ENCODE results near the gene ITSN2. TPM values are rescaled to one million over a fixed set of nuclear protein-coding genes. Genes with fewer than 3 reads are reported as not detected.
A peak's percentile ranks its signal among the peaks of the same experiment; 100 is the strongest.

ITSN2 gene
- polyA plus RNA-seq, 3 donors: 26.0 to 91.1 (median 40.4) TPM

DNA sequence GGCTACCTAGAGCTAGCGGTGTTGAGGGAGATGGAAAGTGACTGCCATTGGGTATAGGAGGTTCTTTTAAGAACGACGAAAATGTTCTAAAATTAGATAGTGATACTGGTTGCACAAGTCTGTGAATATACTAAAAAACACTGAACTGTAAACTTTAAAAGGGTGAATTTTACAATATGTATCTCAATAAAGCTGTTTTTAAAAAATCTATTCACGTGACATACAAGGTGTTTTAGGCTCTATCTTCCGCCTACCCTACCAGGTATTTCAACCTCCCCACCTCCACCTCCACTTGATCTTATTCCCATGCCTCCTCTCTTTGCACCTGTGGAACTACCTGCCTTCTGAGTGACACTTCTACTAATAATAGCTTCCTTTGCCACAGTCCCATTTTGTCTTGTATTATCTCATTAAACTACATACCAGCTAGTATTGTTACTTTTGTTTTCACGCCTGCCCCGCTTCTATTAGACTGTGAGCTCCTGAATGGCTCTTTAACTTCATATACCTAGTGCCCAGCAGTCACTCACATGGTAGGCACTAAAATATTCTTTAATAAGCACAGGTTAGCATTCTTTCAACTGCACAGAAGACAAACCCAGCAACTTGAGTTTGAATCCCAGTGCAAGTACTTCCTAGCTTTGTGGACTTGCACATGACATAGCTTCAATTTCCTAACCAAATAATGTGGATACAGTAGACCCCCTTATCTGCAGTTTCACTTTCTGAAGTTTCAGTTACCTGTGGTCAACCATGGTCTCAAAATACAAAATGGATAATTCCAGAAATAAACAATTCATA is 9.3 kb downstream of the ITSN2 start:
- no peak overlapping the region for H3K4me3 ChIP-seq (replicated peaks in 1 of 3; ENCODE audit: low read depth in 2 of 3, low read length in 3 of 3)
- WGBS (ENCODE audit: insufficient coverage): 100% methylated on average over 2 of the region's 7 CpGs
- H3K36me3 ChIP-seq (replicated peaks in 1 of 2; ENCODE audit: control insufficient read depth in 1 of 2, insufficient read depth in 2 of 2, low read length in 2 of 2): no peaks in the 10 kb centered on the region
- H3K36me3 Mint-ChIP-seq: peaks cover 0 to 5% of the 10 kb centered on the region in 2 donors
- intact Hi-C loops (cut with micrococcal nuclease): no loop called here
- H3K4me1 Mint-ChIP-seq: peaks cover 67% of the 10 kb centered on the region
- H3K27ac Mint-ChIP-seq: peak overlapping the region in 2 of 7 donors; percentile 5 to 74
- no peaks in the 10 kb centered on the region for H3K27me3 ChIP-seq (ENCODE audit: control insufficient read depth in 2 of 2, insufficient read depth in 2 of 2, low read length in 2 of 2)
- peaks cover 40 to 51% of the 10 kb centered on the region in 2 donors for H3K4me1 ChIP-seq (ENCODE audit: control insufficient read depth in 1 of 2, insufficient read depth in 2 of 2, low read length in 2 of 2)
- H3K27ac ChIP-seq (ENCODE audit: low read depth in 1 of 2, low read length in 2 of 2): peak overlapping the region in 1 of 2 donors; percentile 4
- no peaks in the 10 kb centered on the region for H3K9me3 Mint-ChIP-seq
- H3K79me2 ChIP-seq (ENCODE audit: insufficient read depth, low read length): peaks cover 100% of the 10 kb centered on the region
- no peaks in the 10 kb centered on the region for H3K9me3 ChIP-seq (replicated peaks in 1 of 2; ENCODE audit: control insufficient read depth in 1 of 2, insufficient read depth in 1 of 2, low read length in 2 of 2)
- H3K9ac ChIP-seq (ENCODE audit: insufficient read depth, low read length, poor library complexity, severe bottlenecking): no peak overlapping the region
- no peak for DNase-seq
- H3K27me3 Mint-ChIP-seq (ENCODE audit: low read depth in 3 of 3): no peaks in the 10 kb centered on the region
- no peak overlapping the region for H2AFZ ChIP-seq (ENCODE audit: insufficient read depth, low read depth, low read length, poor library complexity, severe bottlenecking)
- H3K4me3 Mint-ChIP-seq: no peak overlapping the region
- H4K20me1 ChIP-seq (ENCODE audit: insufficient read depth, low read length): peaks cover 98% of the 10 kb centered on the region
- no peak overlapping the region for H3K4me2 ChIP-seq (replicated peaks; ENCODE audit: extremely low read depth, low read length, poor library complexity, severe bottlenecking)
- TF ChIP-seq, protein P1, sequence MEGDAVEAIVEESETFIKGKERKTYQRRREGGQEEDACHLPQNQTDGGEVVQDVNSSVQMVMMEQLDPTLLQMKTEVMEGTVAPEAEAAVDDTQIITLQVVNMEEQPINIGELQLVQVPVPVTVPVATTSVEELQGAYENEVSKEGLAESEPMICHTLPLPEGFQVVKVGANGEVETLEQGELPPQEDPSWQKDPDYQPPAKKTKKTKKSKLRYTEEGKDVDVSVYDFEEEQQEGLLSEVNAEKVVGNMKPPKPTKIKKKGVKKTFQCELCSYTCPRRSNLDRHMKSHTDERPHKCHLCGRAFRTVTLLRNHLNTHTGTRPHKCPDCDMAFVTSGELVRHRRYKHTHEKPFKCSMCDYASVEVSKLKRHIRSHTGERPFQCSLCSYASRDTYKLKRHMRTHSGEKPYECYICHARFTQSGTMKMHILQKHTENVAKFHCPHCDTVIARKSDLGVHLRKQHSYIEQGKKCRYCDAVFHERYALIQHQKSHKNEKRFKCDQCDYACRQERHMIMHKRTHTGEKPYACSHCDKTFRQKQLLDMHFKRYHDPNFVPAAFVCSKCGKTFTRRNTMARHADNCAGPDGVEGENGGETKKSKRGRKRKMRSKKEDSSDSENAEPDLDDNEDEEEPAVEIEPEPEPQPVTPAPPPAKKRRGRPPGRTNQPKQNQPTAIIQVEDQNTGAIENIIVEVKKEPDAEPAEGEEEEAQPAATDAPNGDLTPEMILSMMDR (IDR thresholded peaks at IDR 0.05): no peak

DNA sequence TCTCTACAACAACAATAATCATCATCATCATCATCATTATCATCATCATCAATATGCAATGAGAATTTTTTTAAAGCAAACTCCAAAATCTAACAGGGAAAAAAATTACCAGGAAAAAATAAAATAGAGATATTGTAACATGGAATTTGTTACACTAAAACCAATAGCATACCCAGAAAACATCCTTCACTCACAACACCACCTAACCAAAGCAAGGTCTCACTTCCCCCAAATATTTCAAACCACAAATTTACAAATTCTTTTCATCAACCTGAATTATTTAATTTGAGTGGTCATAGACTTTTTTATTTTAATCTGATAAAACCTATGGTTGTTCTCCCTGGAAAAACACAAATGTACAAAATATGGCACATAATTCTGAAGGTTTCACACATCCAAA is 11.2 kb downstream of the ITSN2 start:
- Histone ChIP-seq H3K4me2 (replicated peaks; ENCODE audit: extremely low read depth, low read length, poor library complexity, severe bottlenecking) (no peak overlapping the region), H3K27ac (ENCODE audit: low read depth in 1 of 2, low read length in 2 of 2) (no peak overlapping the region)

More for the DNA sequence above, 11.2 kb downstream of the ITSN2 start:
- peaks cover 0 to 5% of the 10 kb centered on the region in 2 donors for H3K36me3 Mint-ChIP-seq
- DNase-seq: no peak
- Histone ChIP-seq H3K9ac (ENCODE audit: insufficient read depth, low read length, poor library complexity, severe bottlenecking) (no peak overlapping the region), H3K79me2 (ENCODE audit: insufficient read depth, low read length) (peaks cover 100% of the 10 kb centered on the region), H3K4me3 (replicated peaks in 1 of 3; ENCODE audit: low read depth in 2 of 3, low read length in 3 of 3) (no peak overlapping the region), H2AFZ (ENCODE audit: insufficient read depth, low read depth, low read length, poor library complexity, severe bottlenecking) (no peak overlapping the region), H3K4me1 (ENCODE audit: control insufficient read depth in 1 of 2, insufficient read depth in 2 of 2, low read length in 2 of 2) (peaks cover 21 to 33% of the 10 kb centered on the region in 2 donors), H3K27me3 (ENCODE audit: control insufficient read depth in 2 of 2, insufficient read depth in 2 of 2, low read length in 2 of 2) (no peaks in the 10 kb centered on the region), H3K36me3 (replicated peaks in 1 of 2; ENCODE audit: control insufficient read depth in 1 of 2, insufficient read depth in 2 of 2, low read length in 2 of 2) (no peaks in the 10 kb centered on the region), H4K20me1 (ENCODE audit: insufficient read depth, low read length) (peaks cover 100% of the 10 kb centered on the region), H3K9me3 (replicated peaks in 1 of 2; ENCODE audit: control insufficient read depth in 1 of 2, insufficient read depth in 1 of 2, low read length in 2 of 2) (no peaks in the 10 kb centered on the region)
- no peaks in the 10 kb centered on the region for H3K9me3 Mint-ChIP-seq
- peaks cover 55% of the 10 kb centered on the region for H3K4me1 Mint-ChIP-seq
- H3K27ac Mint-ChIP-seq: peak overlapping the region in 2 of 7 donors; percentile 21 to 32
- intact Hi-C loops (cut with micrococcal nuclease): no loop called here
- TF ChIP-seq, protein P1 (IDR thresholded peaks at IDR 0.05): no peak
- H3K4me3 Mint-ChIP-seq: no peak overlapping the region
- no peaks in the 10 kb centered on the region for H3K27me3 Mint-ChIP-seq (ENCODE audit: low read depth in 3 of 3)
